Loucy (cell line): ENCODE results near the gene SMCR8.

ENCODE experiments used
- H2AFZ ChIP-seq: fragments of 200-600 bp; sonication (generic); 2 replicates; pipeline ENCODE4 v1.6.0; 2016; ENCODE audit warnings: antibody characterized with exemption, mild to moderate bottlenecking, low read length, moderate library complexity
- H3F3A ChIP-seq: fragments of 200-600 bp; 2 replicates; pipeline ENCODE4 v1.6.0; 2016; ENCODE audit warnings: antibody characterized with exemption, low read depth, mild to moderate bottlenecking
- H3K27me3 ChIP-seq: fragments of 200-600 bp; sonication (generic); 2 replicates; pipeline ENCODE4 v1.6.1; 2014; ENCODE audit warnings: low read length, mild to moderate bottlenecking; ENCODE audit not compliant: insufficient read depth, poor library complexity, severe bottlenecking
- H3K36me3 ChIP-seq: fragments of 200-600 bp; sonication (generic); 2 replicates; pipeline ENCODE4 v1.6.1; 2016; ENCODE audit warnings: low read length; ENCODE audit not compliant: insufficient read depth
- H3K4me1 ChIP-seq: fragments of 200-600 bp; sonication (generic); 2 replicates; pipeline ENCODE4 v1.5.1; 2014; ENCODE audit warnings: low read length, mild to moderate bottlenecking; ENCODE audit not compliant: insufficient read depth, poor library complexity, severe bottlenecking
- H3K4me2 ChIP-seq: fragments of 200-600 bp; sonication (generic); 2 replicates; pipeline ENCODE4 v1.6.0; 2014; ENCODE audit warnings: antibody characterized with exemption, low read length, low read depth, mild to moderate bottlenecking; ENCODE audit not compliant: poor library complexity, severe bottlenecking
- H3K4me3 ChIP-seq: fragments of 200-600 bp; sonication (generic); 2 replicates; pipeline ENCODE4 v1.5.1; 2014; ENCODE audit warnings: low read length, mild to moderate bottlenecking, mixed read lengths; ENCODE audit not compliant: poor library complexity, severe bottlenecking
- H3K79me2 ChIP-seq: fragments of 200-600 bp; sonication (generic); 2 replicates; pipeline ENCODE4 v1.6.1; 2014; ENCODE audit warnings: low read length; ENCODE audit not compliant: insufficient read depth
- H3K9ac ChIP-seq: fragments of 200-600 bp; sonication (generic); 2 replicates; pipeline ENCODE4 v1.6.0; 2014; ENCODE audit warnings: mild to moderate bottlenecking, low read depth, low read length, moderate library complexity; ENCODE audit not compliant: poor library complexity, severe bottlenecking
- H3K9me2 ChIP-seq: fragments of 200-600 bp; sonication (generic); replicated peaks from 2 replicates; pipeline ENCODE4 v1.6.1; 2016; ENCODE audit warnings: low read depth, low read length, mixed read lengths
- H3K9me3 ChIP-seq: fragments of 200-600 bp; sonication (generic); 2 replicates; pipeline ENCODE4 v1.6.1; 2014; ENCODE audit warnings: mild to moderate bottlenecking, antibody characterized with exemption, low read length, low read depth; ENCODE audit not compliant: insufficient read depth
- H4K20me1 ChIP-seq: fragments of 200-600 bp; sonication (generic); 2 replicates; pipeline ENCODE4 v1.6.0; 2014; ENCODE audit warnings: antibody characterized with exemption, low read length, mild to moderate bottlenecking; ENCODE audit not compliant: insufficient read depth, poor library complexity, severe bottlenecking
- EZH2phosphoT487 ChIP-seq: fragments of 200-600 bp; IDR thresholded peaks from 2 replicates; pipeline ENCODE4 v1.6.1; 2018; ENCODE audit warnings: antibody characterized with exemption, mild to moderate bottlenecking, moderate library complexity, borderline replicate concordance
- TF ChIP-seq, protein P1 (sequence below): fragments of 200-600 bp; sonication (generic); conservative IDR thresholded peaks from 2 replicates; pipeline ENCODE4 v1.5.1; 2014; ENCODE audit warnings: mild to moderate bottlenecking, antibody characterized with exemption, low read length

SMCR8 gene, protein sequence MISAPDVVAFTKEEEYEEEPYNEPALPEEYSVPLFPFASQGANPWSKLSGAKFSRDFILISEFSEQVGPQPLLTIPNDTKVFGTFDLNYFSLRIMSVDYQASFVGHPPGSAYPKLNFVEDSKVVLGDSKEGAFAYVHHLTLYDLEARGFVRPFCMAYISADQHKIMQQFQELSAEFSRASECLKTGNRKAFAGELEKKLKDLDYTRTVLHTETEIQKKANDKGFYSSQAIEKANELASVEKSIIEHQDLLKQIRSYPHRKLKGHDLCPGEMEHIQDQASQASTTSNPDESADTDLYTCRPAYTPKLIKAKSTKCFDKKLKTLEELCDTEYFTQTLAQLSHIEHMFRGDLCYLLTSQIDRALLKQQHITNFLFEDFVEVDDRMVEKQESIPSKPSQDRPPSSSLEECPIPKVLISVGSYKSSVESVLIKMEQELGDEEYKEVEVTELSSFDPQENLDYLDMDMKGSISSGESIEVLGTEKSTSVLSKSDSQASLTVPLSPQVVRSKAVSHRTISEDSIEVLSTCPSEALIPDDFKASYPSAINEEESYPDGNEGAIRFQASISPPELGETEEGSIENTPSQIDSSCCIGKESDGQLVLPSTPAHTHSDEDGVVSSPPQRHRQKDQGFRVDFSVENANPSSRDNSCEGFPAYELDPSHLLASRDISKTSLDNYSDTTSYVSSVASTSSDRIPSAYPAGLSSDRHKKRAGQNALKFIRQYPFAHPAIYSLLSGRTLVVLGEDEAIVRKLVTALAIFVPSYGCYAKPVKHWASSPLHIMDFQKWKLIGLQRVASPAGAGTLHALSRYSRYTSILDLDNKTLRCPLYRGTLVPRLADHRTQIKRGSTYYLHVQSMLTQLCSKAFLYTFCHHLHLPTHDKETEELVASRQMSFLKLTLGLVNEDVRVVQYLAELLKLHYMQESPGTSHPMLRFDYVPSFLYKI

DNA sequence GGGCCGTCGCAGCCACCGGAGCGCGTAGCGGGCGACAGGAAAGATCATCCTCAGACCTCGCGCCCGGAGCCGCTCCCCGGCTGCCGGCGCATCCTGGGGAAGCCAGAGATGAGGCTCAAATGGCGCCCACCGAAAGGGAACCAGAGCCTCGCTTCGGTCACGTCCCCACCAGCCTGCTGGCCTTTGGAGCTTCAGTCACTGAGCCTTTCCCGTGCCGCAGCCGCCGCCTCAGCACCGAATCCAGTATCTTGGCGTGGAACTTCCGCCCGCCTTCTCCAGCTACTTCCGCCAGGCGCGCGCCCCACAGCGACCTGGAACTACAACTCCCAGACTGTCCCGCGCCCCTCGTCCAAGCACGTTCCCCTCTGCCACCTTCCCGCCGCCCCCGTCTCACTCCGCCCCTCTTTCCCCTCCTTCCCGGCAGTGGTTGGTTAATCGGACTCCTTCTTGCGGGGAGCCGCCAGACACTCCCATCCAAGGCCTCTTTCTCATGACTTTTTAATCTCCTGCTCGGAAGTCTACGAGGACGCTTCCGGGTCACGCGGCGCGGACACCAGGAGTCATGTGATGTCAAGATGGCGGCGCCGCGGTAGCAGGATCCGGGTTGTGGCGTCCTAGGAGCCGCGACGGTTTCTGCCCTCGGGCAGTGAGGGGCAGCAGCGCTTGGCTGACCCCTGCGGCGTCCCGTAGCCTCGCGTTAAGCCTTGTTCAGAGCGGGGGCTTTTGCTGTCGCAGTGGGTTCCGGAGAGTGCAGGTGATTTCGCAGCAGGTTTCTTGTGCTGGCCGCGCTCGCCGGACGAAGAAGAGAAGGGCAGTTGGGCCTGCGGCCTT is at the start of gene SMCR8, which contains the start of gene TOP3A:
SMCR8 (plus strand) TSS at position 563 of the 831 bp plus-strand sequence. CDS start 497 bp downstream, outside the sequence.
TOP3A (minus strand) TSS at position 264 of the 831 bp plus-strand sequence; CDS start at position 48, 216 bp downstream.
- no peak for TF ChIP-seq EZH2phosphoT487
- TF ChIP-seq, protein P1, sequence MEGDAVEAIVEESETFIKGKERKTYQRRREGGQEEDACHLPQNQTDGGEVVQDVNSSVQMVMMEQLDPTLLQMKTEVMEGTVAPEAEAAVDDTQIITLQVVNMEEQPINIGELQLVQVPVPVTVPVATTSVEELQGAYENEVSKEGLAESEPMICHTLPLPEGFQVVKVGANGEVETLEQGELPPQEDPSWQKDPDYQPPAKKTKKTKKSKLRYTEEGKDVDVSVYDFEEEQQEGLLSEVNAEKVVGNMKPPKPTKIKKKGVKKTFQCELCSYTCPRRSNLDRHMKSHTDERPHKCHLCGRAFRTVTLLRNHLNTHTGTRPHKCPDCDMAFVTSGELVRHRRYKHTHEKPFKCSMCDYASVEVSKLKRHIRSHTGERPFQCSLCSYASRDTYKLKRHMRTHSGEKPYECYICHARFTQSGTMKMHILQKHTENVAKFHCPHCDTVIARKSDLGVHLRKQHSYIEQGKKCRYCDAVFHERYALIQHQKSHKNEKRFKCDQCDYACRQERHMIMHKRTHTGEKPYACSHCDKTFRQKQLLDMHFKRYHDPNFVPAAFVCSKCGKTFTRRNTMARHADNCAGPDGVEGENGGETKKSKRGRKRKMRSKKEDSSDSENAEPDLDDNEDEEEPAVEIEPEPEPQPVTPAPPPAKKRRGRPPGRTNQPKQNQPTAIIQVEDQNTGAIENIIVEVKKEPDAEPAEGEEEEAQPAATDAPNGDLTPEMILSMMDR = no peak
- H3K27me3 ChIP-seq = no peaks in the 10 kb centered on the region
- H3K79me2 ChIP-seq = peaks cover 81% of the 10 kb centered on the region
- H3K4me1 ChIP-seq = peaks cover 54% of the 10 kb centered on the region
- H3K9me3 ChIP-seq = no peaks in the 10 kb centered on the region
- peak within 1 kb of the TSS; percentile 86 for H2AFZ ChIP-seq
- H3F3A ChIP-seq = no peaks in the 10 kb centered on the region
- peak within 1 kb of the TSS; percentile 93 for H3K9ac ChIP-seq
- no peaks in the 10 kb centered on the region for H3K36me3 ChIP-seq
- H3K4me3 ChIP-seq = peak within 1 kb of the TSS; percentile 84
- H4K20me1 ChIP-seq = peaks cover 46% of the 10 kb centered on the region
- H3K4me2 ChIP-seq = peak within 1 kb of the TSS; percentile 86
- no peaks in the 10 kb centered on the region for H3K9me2 ChIP-seq

DNA sequence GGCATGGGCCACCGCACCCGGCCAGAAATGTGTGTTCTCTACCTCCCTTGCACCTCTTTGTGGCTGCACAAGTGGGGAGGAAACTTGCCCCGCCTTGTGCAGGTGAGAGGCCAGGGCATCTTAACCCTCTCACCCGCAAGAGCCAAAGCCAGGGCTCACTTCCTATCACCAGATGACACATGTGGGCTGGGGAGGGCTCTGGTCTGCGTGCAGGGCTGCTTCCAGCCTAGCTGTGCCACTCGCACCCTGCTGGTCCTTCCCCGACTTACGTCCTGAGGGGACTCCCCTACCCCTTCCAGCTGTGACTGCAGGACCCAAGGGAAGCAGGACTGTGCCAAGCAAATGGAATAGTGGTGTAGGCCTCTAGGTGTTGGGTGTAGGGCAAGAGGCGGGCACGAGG is 47.7 kb upstream of the SMCR8 start:
- TF ChIP-seq EZH2phosphoT487 = no peak
- TF ChIP-seq, protein P1 = no peak
- H3K36me3 ChIP-seq = peaks cover 6% of the 10 kb centered on the region; the same call in 1 of the 2 replicates
- no peaks in the 10 kb centered on the region for H3K27me3 ChIP-seq
- no peak overlapping the region for H3K4me3 ChIP-seq
- H3K9me2 ChIP-seq = no peaks in the 10 kb centered on the region
- H2AFZ ChIP-seq = no peak overlapping the region
- H3K4me1 ChIP-seq = no peaks in the 10 kb centered on the region
- H3K4me2 ChIP-seq = no peak overlapping the region
- no peaks in the 10 kb centered on the region; the same call in 1 of the 2 replicates for H3K79me2 ChIP-seq
- H4K20me1 ChIP-seq = no peaks in the 10 kb centered on the region
- no peaks in the 10 kb centered on the region for H3K9me3 ChIP-seq
- no peaks in the 10 kb centered on the region for H3F3A ChIP-seq
- no peak overlapping the region for H3K9ac ChIP-seq
